Measurements from ENCODE around the gene ZNF853. TPM values are rescaled to one million over a fixed set of nuclear protein-coding genes. Genes with fewer than 3 reads are reported as not detected.

ZNF853 gene
- total RNA-seq, 1 experiment from 2014 or later = 0.08 TPM

DNA sequence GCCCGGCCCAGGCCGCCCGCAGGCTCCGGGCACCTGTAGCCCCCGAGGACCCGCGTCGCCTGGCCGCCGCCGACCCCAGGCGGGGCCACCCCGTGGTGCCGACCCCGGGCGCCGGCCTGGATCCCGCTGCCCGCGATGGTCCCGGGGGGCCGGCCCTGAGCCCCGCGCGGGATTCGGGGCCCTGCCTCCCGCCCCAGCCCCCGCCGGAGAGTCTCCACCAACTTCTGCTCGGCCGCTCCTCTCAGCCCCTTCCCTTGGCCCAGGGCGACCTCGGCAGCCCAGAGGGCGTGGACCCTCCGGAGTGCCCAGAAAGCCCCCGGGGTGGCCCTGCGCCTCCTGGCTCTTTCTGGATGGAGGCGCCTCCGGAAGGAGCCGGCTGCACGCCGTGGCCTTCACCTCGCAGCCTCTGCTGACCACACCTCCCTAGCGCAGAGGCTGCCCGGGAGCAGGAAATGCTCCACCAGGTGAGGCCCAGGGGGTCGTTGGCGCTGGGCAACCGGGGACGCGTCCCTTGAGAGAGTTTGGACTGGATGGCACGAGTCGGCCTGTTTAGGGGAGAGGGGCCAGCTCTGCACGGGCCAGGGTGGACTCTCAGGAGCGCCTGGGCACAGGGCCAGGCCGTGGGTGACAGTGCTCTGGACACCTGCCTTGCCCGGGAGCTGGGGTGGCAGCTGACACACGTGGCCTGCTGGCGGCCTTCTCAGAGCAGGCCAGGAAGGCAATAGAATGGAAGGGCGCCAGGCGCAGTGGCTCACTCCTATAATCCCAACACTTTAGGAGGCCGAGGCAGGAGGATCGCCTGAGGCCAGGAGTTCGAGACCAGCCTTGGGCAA, 529 bp downstream of the ZNF853 start:
- Histone ChIP-seq H3K27ac (no peak overlapping the region), H3K36me3 (no peaks in the 10 kb centered on the region), H3K27me3 (replicated peaks) (peaks cover 57% of the 10 kb centered on the region), H3K4me3 (peak overlapping the region; percentile 21; the same call in 1 of the 2 replicates), H3K4me1 (replicated peaks) (peaks cover 3% of the 10 kb centered on the region; the same call in 1 of the 2 replicates), H3K9me3 (replicated peaks) (no peaks in the 10 kb centered on the region)
- no peak for DNase-seq (ENCODE audit: low read depth in 1 of 2, low spot score in 2 of 2)

DNA sequence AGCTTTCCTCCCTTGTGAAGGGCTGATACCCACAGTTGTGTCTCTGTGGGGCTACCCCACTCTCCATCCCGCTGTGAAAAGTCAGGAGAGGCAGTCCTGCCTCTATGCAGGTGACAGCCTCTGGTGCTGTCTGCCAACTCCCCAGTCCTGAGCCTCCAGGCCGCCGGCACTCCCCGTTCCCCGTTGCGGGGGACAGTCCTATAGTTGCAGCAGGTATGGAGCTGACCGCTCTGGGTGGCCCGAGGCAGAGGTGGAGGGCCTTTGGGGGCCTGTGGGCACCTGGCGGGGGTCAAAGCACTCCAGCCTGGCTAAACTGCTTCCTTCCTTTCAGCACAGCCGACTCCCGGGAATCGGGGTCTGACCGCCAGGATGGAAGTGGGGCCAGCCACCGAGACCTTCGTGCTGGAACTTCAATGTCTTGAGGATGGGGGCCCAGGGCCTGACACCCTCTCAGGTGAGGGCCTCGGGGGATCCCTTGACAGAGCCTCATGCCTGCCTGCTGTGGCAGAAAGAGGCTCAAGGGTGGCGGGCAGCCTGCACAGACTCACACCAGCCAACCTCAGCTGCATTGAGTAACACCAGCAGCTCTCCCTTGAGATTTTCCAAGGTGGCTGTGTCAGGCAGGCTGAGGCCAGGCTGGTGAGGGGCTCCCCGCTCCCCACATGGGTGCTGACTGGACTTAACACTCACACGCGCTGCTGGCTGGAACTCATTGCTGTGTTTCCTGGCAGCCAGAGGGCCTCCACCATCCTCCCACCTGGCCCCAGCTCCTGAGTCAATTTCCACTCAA, 1.6 kb downstream of the ZNF853 start:
- H3K27ac ChIP-seq = no peak overlapping the region
- peaks cover 3% of the 10 kb centered on the region; the same call in 1 of the 2 replicates for H3K4me1 ChIP-seq (replicated peaks)
- no peaks in the 10 kb centered on the region for H3K36me3 ChIP-seq
- peaks cover 57% of the 10 kb centered on the region for H3K27me3 ChIP-seq (replicated peaks)
- no peaks in the 10 kb centered on the region for H3K9me3 ChIP-seq (replicated peaks)
- H3K4me3 ChIP-seq = no peak overlapping the region
- DNase-seq (ENCODE audit: low read depth in 1 of 2, low spot score in 2 of 2) = no peak

DNA sequence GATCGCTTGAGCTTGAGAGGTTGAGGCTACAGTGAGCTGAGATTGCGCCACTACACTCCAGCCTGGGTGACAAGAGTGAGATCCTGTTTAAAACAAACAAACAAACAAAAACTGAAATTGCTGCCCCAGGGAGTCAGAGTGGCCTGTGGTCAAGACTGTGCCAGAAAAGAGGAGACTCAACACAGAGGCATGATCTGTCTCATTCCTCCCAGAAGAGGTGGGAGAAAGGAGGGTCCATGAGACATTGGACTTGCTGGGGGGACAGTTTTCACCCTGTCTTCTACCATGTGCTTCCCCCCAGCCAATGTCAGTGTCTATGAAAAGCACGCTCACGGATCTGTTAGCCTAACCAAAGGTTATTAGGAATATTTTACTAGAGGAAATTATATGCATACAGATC, 3.2 kb downstream of the ZNF853 start:
- Histone ChIP-seq H3K27me3 (replicated peaks) (peaks cover 54% of the 10 kb centered on the region), H3K36me3 (no peaks in the 10 kb centered on the region), H3K9me3 (replicated peaks) (no peaks in the 10 kb centered on the region), H3K4me3 (no peak overlapping the region), H3K27ac (no peak overlapping the region), H3K4me1 (replicated peaks) (peaks cover 3% of the 10 kb centered on the region; the same call in 1 of the 2 replicates)
- no peak for DNase-seq (ENCODE audit: low read depth in 1 of 2, low spot score in 2 of 2)

DNA sequence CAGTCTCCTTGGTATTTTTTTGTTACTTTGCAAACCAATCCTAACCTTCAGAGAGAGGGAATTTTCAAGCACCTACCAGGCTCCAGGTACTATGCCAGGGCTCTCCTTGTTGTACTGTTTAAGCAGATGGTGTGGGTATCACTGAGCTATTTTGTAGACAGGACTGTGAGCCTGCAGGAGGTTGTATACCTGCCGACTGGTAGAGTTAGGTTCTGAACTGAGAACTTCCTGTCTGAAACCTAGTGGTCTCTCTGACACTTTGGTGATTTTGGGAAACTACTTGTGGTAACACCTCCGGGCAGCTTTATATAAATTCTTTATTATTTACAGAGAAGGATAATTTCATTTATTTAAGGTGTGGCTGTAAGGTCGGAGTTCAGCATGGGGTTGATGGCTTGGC, 4.6 kb downstream of the ZNF853 start:
- peaks cover 40% of the 10 kb centered on the region for H3K27me3 ChIP-seq (replicated peaks)
- H3K4me3 ChIP-seq = no peak overlapping the region
- H3K9me3 ChIP-seq (replicated peaks) = no peaks in the 10 kb centered on the region
- no peaks in the 10 kb centered on the region for H3K36me3 ChIP-seq
- no peak overlapping the region for H3K27ac ChIP-seq
- DNase-seq (ENCODE audit: low read depth in 1 of 2, low spot score in 2 of 2) = no peak
- H3K4me1 ChIP-seq (replicated peaks) = peaks cover 3% of the 10 kb centered on the region; the same call in 1 of the 2 replicates

DNA sequence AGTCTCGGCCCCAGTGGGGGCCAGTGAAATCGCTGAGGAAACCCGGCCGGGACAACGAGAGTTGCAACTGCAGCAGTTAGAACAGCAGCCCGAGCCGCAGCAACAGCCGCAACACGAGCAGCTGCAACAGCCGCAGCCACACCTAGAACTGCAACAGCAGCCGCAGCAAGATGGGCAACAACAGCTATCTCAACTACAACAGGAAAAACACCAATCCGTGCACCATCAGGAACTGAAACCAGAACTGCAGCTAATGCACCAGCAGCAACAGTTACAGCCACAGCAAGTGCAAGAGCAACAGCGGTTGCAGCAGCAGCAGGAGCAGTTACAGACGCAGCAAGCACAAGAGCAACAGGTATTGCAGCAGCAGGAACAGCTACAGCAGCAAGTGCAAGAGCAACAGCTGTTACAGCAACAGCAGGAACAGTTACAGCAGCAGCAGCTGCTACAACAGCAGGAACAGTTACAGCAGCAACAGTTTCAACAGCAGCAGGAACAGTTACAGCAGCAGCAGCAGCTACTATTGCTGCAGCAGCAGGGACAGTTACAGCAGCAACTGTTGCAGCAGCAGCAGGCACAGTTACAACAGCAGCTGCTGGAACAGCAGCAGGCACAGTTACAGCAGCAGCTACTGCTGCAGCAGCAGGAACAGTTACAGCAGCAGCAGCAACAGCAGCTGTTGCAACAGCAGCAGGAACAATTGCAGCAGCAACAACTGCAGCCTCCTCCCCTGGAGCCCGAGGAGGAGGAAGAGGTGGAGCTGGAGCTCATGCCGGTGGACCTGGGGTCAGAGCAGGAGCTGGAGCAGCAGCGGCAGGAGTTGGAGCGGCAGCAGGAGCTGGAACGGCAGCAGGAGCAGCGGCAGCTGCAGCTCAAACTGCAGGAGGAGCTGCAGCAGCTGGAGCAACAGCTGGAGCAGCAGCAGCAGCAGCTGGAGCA, 6.1 kb downstream of the ZNF853 start:
- no peak for DNase-seq (ENCODE audit: low read depth in 1 of 2, low spot score in 2 of 2)
- H3K9me3 ChIP-seq (replicated peaks) = no peaks in the 10 kb centered on the region

DNA sequence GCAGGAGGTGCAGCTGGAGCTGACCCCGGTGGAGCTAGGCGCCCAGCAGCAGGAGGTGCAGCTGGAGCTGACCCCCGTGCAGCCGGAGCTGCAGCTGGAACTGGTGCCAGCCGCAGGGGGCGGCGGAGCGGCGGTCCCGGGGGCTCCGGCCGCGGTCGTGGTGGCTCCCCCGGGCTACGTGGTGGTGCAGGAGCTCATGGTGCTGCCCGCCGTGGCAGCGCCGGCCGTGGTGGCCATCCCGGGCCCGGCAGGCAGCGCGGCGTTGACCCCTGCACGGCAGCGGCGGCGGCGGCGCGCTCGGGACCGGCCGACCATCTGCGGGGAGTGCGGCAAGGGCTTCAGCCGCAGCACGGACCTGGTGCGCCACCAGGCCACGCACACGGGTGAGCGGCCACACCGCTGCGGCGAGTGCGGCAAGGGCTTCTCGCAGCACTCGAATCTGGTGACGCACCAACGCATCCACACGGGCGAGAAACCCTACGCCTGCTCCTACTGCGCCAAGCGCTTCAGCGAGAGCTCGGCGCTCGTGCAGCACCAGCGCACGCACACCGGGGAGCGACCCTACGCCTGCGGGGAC, 6.8 kb downstream of the ZNF853 start:
- peaks cover 24% of the 10 kb centered on the region for H3K27me3 ChIP-seq (replicated peaks)
- H3K36me3 ChIP-seq = no peaks in the 10 kb centered on the region
- DNase-seq (ENCODE audit: low read depth in 1 of 2, low spot score in 2 of 2) = no peak
- H3K9me3 ChIP-seq (replicated peaks) = no peaks in the 10 kb centered on the region
- no peak overlapping the region for H3K4me3 ChIP-seq
- no peaks in the 10 kb centered on the region for H3K4me1 ChIP-seq (replicated peaks)
- no peak overlapping the region for H3K27ac ChIP-seq

More for the DNA sequence above, 6.1 kb downstream of the ZNF853 start:
- Histone ChIP-seq H3K27me3 (replicated peaks) (peaks cover 29% of the 10 kb centered on the region), H3K4me1 (replicated peaks) (no peaks in the 10 kb centered on the region), H3K27ac (no peak overlapping the region), H3K4me3 (no peak overlapping the region), H3K36me3 (no peaks in the 10 kb centered on the region)

DNA sequence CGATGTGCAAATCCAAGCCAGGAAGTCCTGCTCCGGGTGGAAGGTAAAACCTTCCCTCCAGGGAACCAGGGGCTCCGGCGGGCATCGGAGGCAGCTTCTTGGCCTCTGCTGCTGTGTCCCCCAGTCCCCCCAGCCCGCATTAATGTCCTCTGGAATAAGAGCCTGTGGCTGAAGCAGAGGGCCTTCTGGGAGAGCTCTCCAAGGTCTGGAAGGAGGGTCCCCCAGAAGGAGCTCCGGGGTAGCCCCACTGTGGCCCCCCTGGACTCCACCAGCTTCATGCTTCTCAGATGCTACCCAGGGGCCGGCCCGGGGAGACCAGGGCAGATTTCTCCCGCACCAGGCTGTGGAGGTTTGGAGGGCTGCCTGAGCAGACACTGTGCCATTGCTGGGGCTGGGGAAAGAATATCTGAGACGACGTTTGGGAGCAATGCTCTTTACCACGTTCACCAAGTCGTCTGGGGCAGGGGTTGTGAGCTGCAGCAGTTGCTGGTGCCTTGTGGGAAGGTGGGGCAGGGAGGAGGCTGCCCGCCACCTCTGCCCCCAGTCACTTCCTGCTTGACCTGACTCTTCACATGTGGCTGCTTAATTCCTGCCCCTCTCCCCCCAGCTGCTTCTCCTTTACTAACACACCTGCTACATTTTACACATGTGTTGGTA, 8.3 kb downstream of the ZNF853 start:
- Histone ChIP-seq H3K36me3 (no peaks in the 10 kb centered on the region), H3K9me3 (replicated peaks) (no peaks in the 10 kb centered on the region), H3K27ac (no peak overlapping the region), H3K27me3 (replicated peaks) (peaks cover 9% of the 10 kb centered on the region; the same call in 1 of the 2 replicates), H3K4me1 (replicated peaks) (no peaks in the 10 kb centered on the region), H3K4me3 (no peak overlapping the region)
- no peak for DNase-seq (ENCODE audit: low read depth in 1 of 2, low spot score in 2 of 2)

DNA sequence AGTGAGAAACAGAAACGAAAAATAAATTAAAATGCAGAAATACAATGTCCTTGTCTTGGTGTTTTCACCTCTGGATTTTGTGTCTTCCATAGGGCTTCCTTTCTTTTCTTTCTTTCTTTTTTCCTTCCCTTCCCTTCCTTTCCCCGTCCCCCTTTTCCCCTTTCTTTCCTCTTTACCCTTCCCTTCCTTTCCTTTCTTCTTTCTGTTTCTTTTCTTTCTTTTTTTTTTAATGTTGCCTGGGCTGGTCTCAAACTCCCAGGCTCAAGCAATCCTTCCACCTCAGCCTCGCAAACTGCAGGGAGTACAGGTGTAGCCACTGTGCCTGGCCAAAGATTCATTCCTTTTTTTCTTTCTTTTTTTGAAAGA, 8.8 kb downstream of the ZNF853 start:
- Histone ChIP-seq H3K9me3 (replicated peaks) (no peaks in the 10 kb centered on the region), H3K4me1 (replicated peaks) (no peaks in the 10 kb centered on the region), H3K27ac (no peak overlapping the region), H3K4me3 (no peak overlapping the region), H3K27me3 (replicated peaks) (peaks cover 8% of the 10 kb centered on the region; the same call in 1 of the 2 replicates), H3K36me3 (no peaks in the 10 kb centered on the region)
- DNase-seq (ENCODE audit: low read depth in 1 of 2, low spot score in 2 of 2) = no peak

DNA sequence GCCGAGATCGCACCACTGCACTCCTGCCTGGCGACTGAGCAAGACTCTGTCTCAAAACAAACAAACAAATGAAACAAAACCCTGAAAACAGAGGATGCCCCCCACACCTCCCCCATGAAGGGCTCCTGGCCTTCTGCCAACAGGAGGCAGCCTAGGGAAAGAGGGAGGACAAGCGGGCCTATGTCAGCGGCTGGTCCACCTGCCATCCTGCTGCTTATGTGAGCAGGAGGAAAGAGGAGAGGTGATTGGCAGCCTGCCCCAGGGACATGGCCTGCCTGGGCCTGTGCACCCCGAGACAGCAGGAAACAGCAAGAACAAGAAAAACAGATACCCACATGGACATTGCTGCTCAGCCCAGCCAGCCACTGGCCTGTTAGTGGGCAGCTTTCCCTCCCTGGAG, 12.6 kb downstream of the ZNF853 start:
- H3K4me3 ChIP-seq = no peak overlapping the region
- H3K27ac ChIP-seq = no peak overlapping the region
- no peaks in the 10 kb centered on the region for H3K4me1 ChIP-seq (replicated peaks)
- no peaks in the 10 kb centered on the region for H3K27me3 ChIP-seq (replicated peaks)
- no peak for DNase-seq (ENCODE audit: low read depth in 1 of 2, low spot score in 2 of 2)
- no peaks in the 10 kb centered on the region for H3K36me3 ChIP-seq
- H3K9me3 ChIP-seq (replicated peaks) = no peaks in the 10 kb centered on the region

DNA sequence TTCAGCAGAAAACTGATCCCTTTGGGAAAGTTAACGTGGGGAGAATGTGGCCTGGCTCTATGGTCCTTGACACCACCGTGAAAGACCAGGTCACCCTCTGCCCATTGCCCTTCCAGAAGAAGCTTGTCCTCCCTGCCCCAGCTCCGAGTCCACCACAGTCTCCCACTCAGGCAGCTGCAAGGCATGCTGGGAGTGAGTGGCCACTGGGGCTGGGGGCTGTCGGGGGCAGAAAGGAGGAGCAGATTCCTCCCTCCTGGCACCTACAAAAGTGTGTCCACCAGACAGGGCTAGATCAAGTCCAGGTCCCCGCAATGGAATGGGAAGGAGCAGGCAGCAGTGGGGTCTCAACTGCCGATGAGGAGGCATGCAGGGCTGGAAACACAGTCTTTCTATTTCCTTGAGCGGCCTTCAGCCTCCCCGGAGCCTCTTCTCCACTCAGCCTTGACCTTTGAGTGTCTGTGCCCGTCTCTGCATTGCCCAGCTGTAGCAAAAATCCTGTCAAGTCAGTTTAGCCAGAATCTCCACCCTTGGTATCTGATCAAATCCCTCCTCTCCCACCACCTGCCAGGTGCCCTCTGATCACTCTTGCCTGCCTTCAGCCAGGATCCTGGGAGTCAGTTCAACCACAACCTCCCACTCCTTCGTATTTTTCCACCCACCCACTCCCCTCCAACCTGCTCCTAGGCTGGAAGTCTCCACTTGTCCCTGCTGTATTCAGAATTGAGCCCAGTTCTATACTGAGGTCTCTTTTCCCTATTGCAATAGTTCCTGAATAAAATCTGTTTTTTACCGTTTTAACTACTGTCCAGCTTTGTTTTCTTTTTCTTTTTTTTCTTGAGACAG, 14.8 kb downstream of the ZNF853 start:
- Histone ChIP-seq H3K27me3 (replicated peaks) (no peaks in the 10 kb centered on the region), H3K27ac (no peak overlapping the region), H3K36me3 (no peaks in the 10 kb centered on the region), H3K9me3 (replicated peaks) (no peaks in the 10 kb centered on the region), H3K4me1 (replicated peaks) (no peaks in the 10 kb centered on the region), H3K4me3 (no peak overlapping the region)
- no peak for DNase-seq (ENCODE audit: low read depth in 1 of 2, low spot score in 2 of 2)

DNA sequence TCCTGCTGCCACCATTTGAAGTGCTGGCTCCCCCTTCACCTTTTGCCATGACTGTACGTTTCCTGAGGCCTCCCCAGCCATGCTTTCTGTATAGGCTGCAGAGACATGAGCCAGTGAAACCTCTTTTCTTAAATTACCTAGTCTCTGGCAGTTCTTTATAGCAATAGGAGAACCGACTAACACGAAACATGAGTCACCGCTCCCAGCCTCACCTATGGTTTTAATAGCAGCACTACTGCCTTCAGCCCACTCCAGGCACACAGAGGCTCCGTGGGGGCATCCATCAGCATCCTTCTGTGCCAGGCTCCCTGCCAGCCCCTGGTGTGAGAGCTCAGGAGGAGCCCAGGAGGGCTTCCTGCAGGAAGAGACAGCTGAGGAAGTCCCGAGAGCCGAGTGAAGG, 16.2 kb downstream of the ZNF853 start:
- no peaks in the 10 kb centered on the region for H3K9me3 ChIP-seq (replicated peaks)
- H3K27ac ChIP-seq = no peak overlapping the region
- no peaks in the 10 kb centered on the region for H3K36me3 ChIP-seq
- H3K27me3 ChIP-seq (replicated peaks) = no peaks in the 10 kb centered on the region
- DNase-seq (ENCODE audit: low read depth in 1 of 2, low spot score in 2 of 2) = no peak
- peaks cover 5% of the 10 kb centered on the region for H3K4me1 ChIP-seq (replicated peaks)
- no peak overlapping the region for H3K4me3 ChIP-seq

DNA sequence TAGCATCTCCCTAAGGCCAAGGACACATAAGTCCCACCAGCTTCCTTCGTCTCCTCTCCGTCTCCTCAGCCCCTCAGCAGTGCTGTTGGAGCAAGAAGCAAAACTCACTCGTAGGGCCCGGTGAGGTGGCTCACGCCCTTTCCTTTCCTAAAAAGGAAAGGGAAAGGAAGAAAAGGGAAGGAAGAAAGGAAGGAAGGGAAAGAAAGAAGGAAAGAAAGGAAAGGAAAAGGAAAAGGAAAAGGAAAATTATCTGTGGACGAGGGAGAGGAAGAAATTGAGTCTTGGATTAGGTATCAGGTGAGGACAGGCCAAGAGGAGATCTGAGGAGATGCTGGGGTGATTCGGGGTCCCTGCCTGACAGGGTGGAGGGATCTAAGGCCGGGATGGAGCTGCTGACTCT, 18.6 kb downstream of the ZNF853 start:
- no peak for DNase-seq (ENCODE audit: low read depth in 1 of 2, low spot score in 2 of 2)
- peaks cover 7% of the 10 kb centered on the region for H3K36me3 ChIP-seq

More for the DNA sequence above, 18.6 kb downstream of the ZNF853 start:
- H3K27me3 ChIP-seq (replicated peaks) = no peaks in the 10 kb centered on the region
- 0 out of 2 replicates have a peak, but pooled peaks cover 2% of the 10 kb centered on the region for H3K9me3 ChIP-seq (replicated peaks)
- H3K4me1 ChIP-seq (replicated peaks) = peaks cover 20% of the 10 kb centered on the region
- no peak overlapping the region for H3K27ac ChIP-seq
- no peak overlapping the region for H3K4me3 ChIP-seq

Data from SJSA1 (cell line).